Esophagus muscularis mucosa (tissue), 3 donors: ENCODE data around the gene GAS2L1.

Experiments
- POLR2AphosphoS5 ChIP-seq, 2 donors: sonication (generic); formaldehyde crosslinking; IDR thresholded peaks; one replicate each; pipeline ENCODE4 v1.6.1; 2017; ENCODE audit warnings: antibody characterized with exemption in 2 of 2
- TF ChIP-seq, protein P1 (sequence below), 3 experiments: fragments of 200-600 bp in 2 of 3; fragments of 450-650 bp in 1 of 3; sonication (generic) in 2 of 3; IDR thresholded peaks; one replicate each; pipeline ENCODE4 v1.5.1; 2017 to 2019; ENCODE audit warnings: antibody characterized with exemption in 3 of 3, mild to moderate bottlenecking in 2 of 3, moderate library complexity in 1 of 3

DNA sequence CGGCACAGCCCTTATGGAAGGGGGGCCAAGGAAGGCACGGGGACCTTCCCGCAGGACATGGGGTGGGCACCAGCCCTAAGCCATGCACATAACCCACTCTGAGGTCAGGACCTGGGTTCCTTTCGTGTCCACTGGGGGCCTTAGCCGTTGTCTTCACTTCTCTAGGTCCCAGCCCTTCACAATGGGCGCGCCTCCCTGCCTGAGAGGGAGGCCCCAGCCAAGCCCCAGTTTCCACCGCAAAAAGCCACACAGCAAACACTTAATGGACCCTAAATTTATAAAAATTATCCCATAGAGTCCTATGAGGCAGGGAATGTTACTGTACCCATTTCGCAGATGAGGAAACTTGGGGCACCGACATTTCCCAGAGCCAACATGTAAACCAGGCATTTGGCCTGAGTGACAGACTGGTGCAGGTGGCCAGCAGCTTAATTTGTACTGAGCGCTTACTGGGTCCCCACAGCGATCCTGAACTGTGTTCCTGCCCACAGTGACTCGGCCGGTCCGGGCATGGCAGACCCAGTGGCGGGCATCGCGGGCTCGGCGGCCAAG is 1.2 kb downstream of the GAS2L1 start:
- TF ChIP-seq, protein P1, sequence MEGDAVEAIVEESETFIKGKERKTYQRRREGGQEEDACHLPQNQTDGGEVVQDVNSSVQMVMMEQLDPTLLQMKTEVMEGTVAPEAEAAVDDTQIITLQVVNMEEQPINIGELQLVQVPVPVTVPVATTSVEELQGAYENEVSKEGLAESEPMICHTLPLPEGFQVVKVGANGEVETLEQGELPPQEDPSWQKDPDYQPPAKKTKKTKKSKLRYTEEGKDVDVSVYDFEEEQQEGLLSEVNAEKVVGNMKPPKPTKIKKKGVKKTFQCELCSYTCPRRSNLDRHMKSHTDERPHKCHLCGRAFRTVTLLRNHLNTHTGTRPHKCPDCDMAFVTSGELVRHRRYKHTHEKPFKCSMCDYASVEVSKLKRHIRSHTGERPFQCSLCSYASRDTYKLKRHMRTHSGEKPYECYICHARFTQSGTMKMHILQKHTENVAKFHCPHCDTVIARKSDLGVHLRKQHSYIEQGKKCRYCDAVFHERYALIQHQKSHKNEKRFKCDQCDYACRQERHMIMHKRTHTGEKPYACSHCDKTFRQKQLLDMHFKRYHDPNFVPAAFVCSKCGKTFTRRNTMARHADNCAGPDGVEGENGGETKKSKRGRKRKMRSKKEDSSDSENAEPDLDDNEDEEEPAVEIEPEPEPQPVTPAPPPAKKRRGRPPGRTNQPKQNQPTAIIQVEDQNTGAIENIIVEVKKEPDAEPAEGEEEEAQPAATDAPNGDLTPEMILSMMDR (IDR thresholded peaks at IDR 0.05) = no peak
- TF ChIP-seq POLR2AphosphoS5 (IDR thresholded peaks at IDR 0.05) = no peak
